ENCODE measurements around the gene UNC50.

DNA sequence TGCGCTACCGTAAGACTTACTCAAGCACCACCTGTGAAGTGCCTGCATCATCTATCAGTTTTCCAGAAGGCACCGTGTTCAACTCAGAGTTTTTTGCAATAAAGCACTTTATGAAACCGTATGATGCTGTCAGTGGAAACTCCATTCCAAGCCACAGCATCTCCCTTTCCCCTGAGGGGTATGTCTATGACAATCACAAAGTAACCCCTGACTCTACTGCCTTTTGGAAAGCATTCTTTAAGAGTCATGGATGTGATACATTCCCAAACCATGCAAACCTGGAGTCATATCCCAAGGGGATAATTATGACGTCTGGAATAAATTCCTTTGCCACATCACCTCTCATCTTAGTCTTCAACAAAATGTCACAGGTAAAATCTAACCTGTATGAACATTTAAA lies 39.2 kb downstream of the UNC50 start:
- TF ChIP-seq, protein P1, sequence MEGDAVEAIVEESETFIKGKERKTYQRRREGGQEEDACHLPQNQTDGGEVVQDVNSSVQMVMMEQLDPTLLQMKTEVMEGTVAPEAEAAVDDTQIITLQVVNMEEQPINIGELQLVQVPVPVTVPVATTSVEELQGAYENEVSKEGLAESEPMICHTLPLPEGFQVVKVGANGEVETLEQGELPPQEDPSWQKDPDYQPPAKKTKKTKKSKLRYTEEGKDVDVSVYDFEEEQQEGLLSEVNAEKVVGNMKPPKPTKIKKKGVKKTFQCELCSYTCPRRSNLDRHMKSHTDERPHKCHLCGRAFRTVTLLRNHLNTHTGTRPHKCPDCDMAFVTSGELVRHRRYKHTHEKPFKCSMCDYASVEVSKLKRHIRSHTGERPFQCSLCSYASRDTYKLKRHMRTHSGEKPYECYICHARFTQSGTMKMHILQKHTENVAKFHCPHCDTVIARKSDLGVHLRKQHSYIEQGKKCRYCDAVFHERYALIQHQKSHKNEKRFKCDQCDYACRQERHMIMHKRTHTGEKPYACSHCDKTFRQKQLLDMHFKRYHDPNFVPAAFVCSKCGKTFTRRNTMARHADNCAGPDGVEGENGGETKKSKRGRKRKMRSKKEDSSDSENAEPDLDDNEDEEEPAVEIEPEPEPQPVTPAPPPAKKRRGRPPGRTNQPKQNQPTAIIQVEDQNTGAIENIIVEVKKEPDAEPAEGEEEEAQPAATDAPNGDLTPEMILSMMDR (IDR thresholded peaks at IDR 0.05), result no peak
- TF ChIP-seq EZH2 (IDR thresholded peaks at IDR 0.05; ENCODE audit: borderline replicate concordance, insufficient read depth, low read depth, low read length, poor library complexity, severe bottlenecking), result no peak

All from B cell (primary cell).